ENCODE measurements around the gene MASP1. TPM values are rescaled to one million over a fixed set of nuclear protein-coding genes. Genes with fewer than 3 reads are reported as not detected.

MASP1 gene
- polyA plus RNA-seq, 1 donor (not counting 4 experiments of a cell fraction or from before 2014, with no cell fraction given): not detected

- H4K20me1 ChIP-seq (ENCODE audit: control insufficient read depth, extremely low read depth, insufficient read depth, low read length): no peaks in the 10 kb centered on the region
- no peak for TF ChIP-seq CTCF (optimal IDR thresholded peaks at IDR 0.05 in 1 of 3, IDR thresholded peaks at IDR 0.05 in 1 of 3, conservative IDR thresholded peaks at IDR 0.05 in 1 of 3; ENCODE audit: extremely low read depth in 1 of 3, insufficient read depth in 2 of 3, low read length in 3 of 3)
- FAIRE-seq (no peak), DNase-seq (ENCODE audit: low read depth, low spot score) (no peak)
- peaks cover 4% of the 10 kb centered on the region for H3K27me3 ChIP-seq (ENCODE audit: control insufficient read depth, extremely low read depth, insufficient read depth, low read length)
- dilution Hi-C loops (cut with MboI; ENCODE audit: extremely low pct_ligation_motif_present, low sequenced_read_pairs): no loop called here
- H3K4me3 ChIP-seq (ENCODE audit: control insufficient read depth in 2 of 3, extremely low read depth in 1 of 3, insufficient read depth in 2 of 3, low read depth in 1 of 3, low read length in 3 of 3): no peak overlapping the region
- no peak overlapping the region for H2AFZ ChIP-seq (ENCODE audit: control insufficient read depth, low read length)
- no peak overlapping the region for H3K4me2 ChIP-seq (ENCODE audit: control insufficient read depth, extremely low read depth, insufficient read depth, low read depth, low read length)
- H3K9ac ChIP-seq (ENCODE audit: control insufficient read depth, extremely low read depth, insufficient read depth, low read length): no peak overlapping the region
- H3K79me2 ChIP-seq (ENCODE audit: control insufficient read depth, insufficient read depth, low read length): no peaks in the 10 kb centered on the region
- H3K4me1 ChIP-seq (ENCODE audit: control insufficient read depth, extremely low read depth, insufficient read depth, low read length): no peaks in the 10 kb centered on the region
- H3K9me3 ChIP-seq (ENCODE audit: control insufficient read depth, low read depth, low read length): no peaks in the 10 kb centered on the region
- no peak overlapping the region for H3K27ac ChIP-seq (ENCODE audit: control insufficient read depth, insufficient read depth, low read length)
- no peaks in the 10 kb centered on the region for H3K36me3 ChIP-seq (ENCODE audit: control insufficient read depth in 2 of 2, extremely low read depth in 1 of 2, insufficient read depth in 2 of 2, low read length in 2 of 2)
- no peaks in the 10 kb centered on the region for H3K9me1 ChIP-seq (ENCODE audit: control insufficient read depth, extremely low read depth, insufficient read depth, low read length)
Observed at GRCh38 chr3:187261541-187261969, 30.0 kb downstream of the MASP1 start.

- TF ChIP-seq EZH2 (IDR thresholded peaks at IDR 0.05; ENCODE audit: low read length) (no peak), CTCF (optimal IDR thresholded peaks at IDR 0.05 in 1 of 3, IDR thresholded peaks at IDR 0.05 in 1 of 3, conservative IDR thresholded peaks at IDR 0.05 in 1 of 3; ENCODE audit: extremely low read depth in 1 of 3, insufficient read depth in 2 of 3, low read length in 3 of 3) (no peak)
- Histone ChIP-seq H3K9me3 (ENCODE audit: control insufficient read depth, low read depth, low read length) (no peaks in the 10 kb centered on the region), H3K4me2 (ENCODE audit: control insufficient read depth, extremely low read depth, insufficient read depth, low read depth, low read length) (no peak overlapping the region), H3K79me2 (ENCODE audit: control insufficient read depth, insufficient read depth, low read length) (no peaks in the 10 kb centered on the region), H2AFZ (ENCODE audit: control insufficient read depth, low read length) (no peak overlapping the region), H3K36me3 (ENCODE audit: control insufficient read depth in 2 of 2, extremely low read depth in 1 of 2, insufficient read depth in 2 of 2, low read length in 2 of 2) (no peaks in the 10 kb centered on the region), H4K20me1 (ENCODE audit: control insufficient read depth, extremely low read depth, insufficient read depth, low read length) (no peaks in the 10 kb centered on the region), H3K4me1 (ENCODE audit: control insufficient read depth, extremely low read depth, insufficient read depth, low read length) (no peaks in the 10 kb centered on the region), H3K27ac (ENCODE audit: control insufficient read depth, insufficient read depth, low read length) (no peak overlapping the region), H3K4me3 (ENCODE audit: control insufficient read depth in 2 of 3, extremely low read depth in 1 of 3, insufficient read depth in 2 of 3, low read depth in 1 of 3, low read length in 3 of 3) (no peak overlapping the region), H3K9me1 (ENCODE audit: control insufficient read depth, extremely low read depth, insufficient read depth, low read length) (no peaks in the 10 kb centered on the region), H3K27me3 (ENCODE audit: control insufficient read depth, extremely low read depth, insufficient read depth, low read length) (peaks cover 4% of the 10 kb centered on the region), H3K9ac (ENCODE audit: control insufficient read depth, extremely low read depth, insufficient read depth, low read length) (no peak overlapping the region)
- FAIRE-seq (no peak), DNase-seq (ENCODE audit: low read depth, low spot score) (no peak)
- dilution Hi-C loops (cut with MboI; ENCODE audit: extremely low pct_ligation_motif_present, low sequenced_read_pairs): no loop called here
Observed at GRCh38 chr3:187259171-187259570, 32.4 kb downstream of the MASP1 start.
